Natural killer cell (primary cell): Measurements from ENCODE around the gene SNHG17. TPM values are rescaled to one million over a fixed set of nuclear protein-coding genes. Genes with fewer than 3 reads are reported as not detected.
"Not testable (repeated sequence)": the region's sequence is repeated elsewhere in the genome, so short reads cannot be mapped to it uniquely, and the experiment has no call there.

ENCODE experiments used
- ATAC-seq, 3 donors: fragments of 150-1000 bp in 2 of 3; fragments of 200-7000 bp in 1 of 3; cut with Tn5 transposase; 1 replicate in 1 of 3; 2 replicates in 2 of 3; pipeline ENCODE4 v1.10.0; 2021; ENCODE audit warnings: mild to moderate bottlenecking in 2 of 3, moderate library complexity in 2 of 3
- DNase-seq, 2 donors: peaks; one replicate each; pipeline versions ENCODE4 v3.0.0 to v3.0.0-alpha.2; 2013 to 2021; ENCODE audit warnings: mixed read lengths in 1 of 2
- H3K27ac ChIP-seq: one replicate; pipeline ENCODE4 v1.5.1; 2013; ENCODE audit warnings: mild to moderate bottlenecking, low read length
- H3K27me3 ChIP-seq: one replicate; pipeline ENCODE4 v1.6.1; 2013; ENCODE audit warnings: low read length; ENCODE audit not compliant: control insufficient read depth, insufficient read depth
- H3K36me3 ChIP-seq: one replicate; pipeline ENCODE4 v1.6.1; 2013; ENCODE audit warnings: low read length; ENCODE audit not compliant: control insufficient read depth, insufficient read depth
- H3K4me1 ChIP-seq: one replicate; pipeline ENCODE4 v1.6.1; 2013; ENCODE audit warnings: low read length; ENCODE audit not compliant: control insufficient read depth, insufficient read depth
- H3K4me3 ChIP-seq: one replicate; pipeline ENCODE4 v1.5.1; 2013; ENCODE audit warnings: low read length
- H3K9me3 ChIP-seq: one replicate; pipeline ENCODE4 v1.6.1; 2013; ENCODE audit warnings: low read length; ENCODE audit not compliant: control insufficient read depth, insufficient read depth
- H3K27ac Mint-ChIP-seq, 2 donors: one replicate each; pipeline ENCODE4 v1.8.0; 2022; ENCODE audit warnings: mild to moderate bottlenecking in 2 of 2, mixed read lengths in 2 of 2, moderate library complexity in 1 of 2
- H3K27me3 Mint-ChIP-seq, 2 donors: one replicate each; pipeline ENCODE4 v1.8.0; 2022; ENCODE audit warnings: low read depth in 2 of 2, mixed read lengths in 2 of 2
- H3K36me3 Mint-ChIP-seq: one replicate; pipeline ENCODE4 v1.8.0; 2022; ENCODE audit warnings: mixed read lengths
- H3K4me1 Mint-ChIP-seq, 2 donors: one replicate each; pipeline ENCODE4 v1.8.0; 2022; ENCODE audit warnings: mixed read lengths in 2 of 2
- H3K4me3 Mint-ChIP-seq: one replicate; pipeline ENCODE4 v1.8.0; 2022; ENCODE audit warnings: mild to moderate bottlenecking, moderate library complexity, mixed read lengths
- H3K9me3 Mint-ChIP-seq, 2 donors: one replicate each; pipeline ENCODE4 v1.8.0; 2022; ENCODE audit warnings: mixed read lengths in 2 of 2
- WGBS: methylation state at CpG from one replicate; pipeline ENCODE4 v1.1.7; 2013; ENCODE audit warnings: missing lambda C conversion rate; ENCODE audit not compliant: insufficient coverage; 5-methylcytosine and 5-hydroxymethylcytosine counted together
- intact Hi-C: fragments of 100-400 bp; cut with micrococcal nuclease; formaldehyde crosslinking; loops from one replicate; pipeline ENCODE4 v1.14.2; 2022
- total RNA-seq, 4 donors: library from RNA; stranded (reverse); fragments of 120-200 nt in 1 of 4; gene quantifications; one replicate each; pipeline versions ENCODE4 v1.2.3 to v1.2.4, GENCODE V29; 2013 to 2022
- TF ChIP-seq, protein P1 (sequence below): fragments of 200-600 bp; IDR thresholded peaks from one replicate; pipeline ENCODE4 v1.8.0; 2022; ENCODE audit warnings: antibody characterized with exemption

Gene SNHG17
- total RNA-seq, 3 donors from 2014 or later (not counting 1 experiment from before 2014, with no cell fraction given): 53.5 to 64.0 (median 53.8) TPM

DNA sequence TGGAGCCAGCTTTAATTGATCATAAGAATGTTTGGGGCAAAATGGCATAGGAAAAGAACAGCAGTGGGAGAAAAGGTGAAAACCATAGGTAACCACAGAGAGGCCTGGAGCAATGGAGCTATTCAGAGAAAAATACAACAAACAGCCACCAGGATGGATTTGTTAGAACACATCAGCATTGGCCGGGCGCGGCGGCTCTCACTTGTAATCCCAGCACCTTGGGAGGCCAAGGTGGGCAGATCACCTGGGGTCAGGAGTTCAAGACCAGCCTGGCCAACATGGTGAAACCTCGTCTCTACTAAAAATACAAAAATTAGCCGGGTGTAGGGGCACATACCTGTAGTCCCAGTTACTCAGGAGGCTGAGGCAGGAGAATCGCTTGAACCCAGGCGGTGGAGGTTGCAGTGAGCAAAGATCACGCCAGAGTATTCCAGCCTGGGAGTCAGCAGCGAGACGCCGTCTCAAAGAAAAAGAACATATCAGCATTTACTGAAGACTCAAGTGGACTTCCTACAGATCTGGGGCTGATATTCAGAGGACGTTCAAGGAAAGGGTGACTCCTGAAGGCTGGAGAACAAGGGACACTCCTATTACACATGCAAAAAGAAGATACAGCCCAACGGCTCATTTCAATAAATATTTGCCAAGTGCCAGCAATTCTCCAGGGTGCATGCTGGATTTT is 20.2 kb downstream of the SNHG17 start:
- H3K4me3 Mint-ChIP-seq: no peak overlapping the region
- DNase-seq (no peak), ATAC-seq (no peak)
- H3K27me3 Mint-ChIP-seq: no peaks in the 10 kb centered on the region
- H3K4me3 ChIP-seq: no peak overlapping the region
- H3K9me3 Mint-ChIP-seq: no peaks in the 10 kb centered on the region
- H3K27me3 ChIP-seq: no peaks in the 10 kb centered on the region
- TF ChIP-seq, protein P1, sequence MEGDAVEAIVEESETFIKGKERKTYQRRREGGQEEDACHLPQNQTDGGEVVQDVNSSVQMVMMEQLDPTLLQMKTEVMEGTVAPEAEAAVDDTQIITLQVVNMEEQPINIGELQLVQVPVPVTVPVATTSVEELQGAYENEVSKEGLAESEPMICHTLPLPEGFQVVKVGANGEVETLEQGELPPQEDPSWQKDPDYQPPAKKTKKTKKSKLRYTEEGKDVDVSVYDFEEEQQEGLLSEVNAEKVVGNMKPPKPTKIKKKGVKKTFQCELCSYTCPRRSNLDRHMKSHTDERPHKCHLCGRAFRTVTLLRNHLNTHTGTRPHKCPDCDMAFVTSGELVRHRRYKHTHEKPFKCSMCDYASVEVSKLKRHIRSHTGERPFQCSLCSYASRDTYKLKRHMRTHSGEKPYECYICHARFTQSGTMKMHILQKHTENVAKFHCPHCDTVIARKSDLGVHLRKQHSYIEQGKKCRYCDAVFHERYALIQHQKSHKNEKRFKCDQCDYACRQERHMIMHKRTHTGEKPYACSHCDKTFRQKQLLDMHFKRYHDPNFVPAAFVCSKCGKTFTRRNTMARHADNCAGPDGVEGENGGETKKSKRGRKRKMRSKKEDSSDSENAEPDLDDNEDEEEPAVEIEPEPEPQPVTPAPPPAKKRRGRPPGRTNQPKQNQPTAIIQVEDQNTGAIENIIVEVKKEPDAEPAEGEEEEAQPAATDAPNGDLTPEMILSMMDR: no peak
- no peaks in the 10 kb centered on the region for H3K4me1 ChIP-seq
- no peak overlapping the region for H3K27ac Mint-ChIP-seq
- peaks cover 28% of the 10 kb centered on the region for H3K36me3 ChIP-seq
- H3K36me3 Mint-ChIP-seq: no peaks in the 10 kb centered on the region
- no peaks in the 10 kb centered on the region for H3K9me3 ChIP-seq
- intact Hi-C loops: no loop called here
- no peak overlapping the region for H3K27ac ChIP-seq
- no peaks in the 10 kb centered on the region for H3K4me1 Mint-ChIP-seq
- 96% methylated on average over 14 of the region's 14 CpGs for WGBS

DNA sequence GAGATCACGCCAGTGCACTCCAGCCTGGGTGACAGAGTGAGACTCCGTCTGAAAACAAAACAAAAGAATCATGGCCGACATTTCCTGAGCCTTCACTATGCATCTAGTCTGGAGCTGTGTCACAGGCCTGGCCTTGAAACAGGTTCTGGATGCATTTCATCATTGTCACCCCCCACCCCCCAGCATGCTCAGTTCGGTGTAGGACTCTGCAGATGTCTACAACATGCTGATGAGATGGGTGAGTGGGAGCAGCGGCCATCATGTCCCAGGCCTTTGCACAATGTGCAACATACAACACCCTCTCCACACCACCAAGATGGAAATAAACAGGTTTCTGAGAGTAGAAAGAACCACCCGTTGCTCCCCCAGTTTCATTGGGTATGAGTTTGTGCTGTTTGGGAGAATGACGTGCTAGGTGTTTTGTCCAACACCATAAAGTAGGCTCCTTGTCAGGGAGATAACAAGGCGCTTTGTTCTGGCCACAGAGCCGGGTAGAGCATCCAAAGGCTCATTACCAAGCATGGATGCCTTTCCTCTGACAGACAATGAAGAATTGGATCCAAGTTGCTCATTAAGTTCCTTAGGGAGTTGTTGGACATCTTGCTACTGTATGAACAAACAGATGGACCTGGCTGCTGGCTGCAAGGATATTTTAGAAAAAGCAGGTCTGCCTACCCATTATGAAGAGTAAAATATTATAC is 22.1 kb downstream of the SNHG17 start:
- Histone ChIP-seq H3K27ac (no peak overlapping the region), H3K4me1 (no peaks in the 10 kb centered on the region), H3K27me3 (no peaks in the 10 kb centered on the region), H3K36me3 (peaks cover 16% of the 10 kb centered on the region), H3K9me3 (no peaks in the 10 kb centered on the region), H3K4me3 (no peak overlapping the region)
- intact Hi-C loops: no loop called here
- DNase-seq (no peak), ATAC-seq (no peak)
- Mint-ChIP-seq H3K27ac (no peak overlapping the region), H3K4me1 (no peaks in the 10 kb centered on the region), H3K9me3 (no peaks in the 10 kb centered on the region), H3K4me3 (no peak overlapping the region), H3K36me3 (no peaks in the 10 kb centered on the region), H3K27me3 (no peaks in the 10 kb centered on the region)
- WGBS: 96% methylated on average over 7 of the region's 9 CpGs
- TF ChIP-seq, protein P1: no peak

DNA sequence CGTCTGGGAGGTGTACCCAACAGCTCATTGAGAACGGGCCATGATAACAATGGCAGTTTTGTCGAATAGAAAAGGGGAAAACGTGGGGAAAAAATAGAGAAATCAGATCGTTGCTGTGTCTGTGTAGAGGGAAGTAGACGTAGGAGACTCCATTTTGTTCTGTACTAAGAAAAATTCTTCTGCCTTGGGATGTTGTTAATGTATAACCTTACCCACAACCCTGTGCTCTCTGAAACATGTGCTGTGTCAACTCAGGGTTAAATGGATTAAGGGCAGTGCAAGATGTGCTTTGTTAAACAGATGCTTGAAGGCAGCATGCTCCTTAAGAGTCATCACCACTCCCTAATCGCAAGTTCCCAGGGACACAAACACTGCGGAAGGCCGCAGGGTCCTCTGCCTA is 27.3 kb downstream of the SNHG17 start:
- H3K4me1 Mint-ChIP-seq, H3K36me3 ChIP-seq, H3K27me3 ChIP-seq, H3K36me3 Mint-ChIP-seq, H3K9me3 Mint-ChIP-seq, intact Hi-C loops, H3K4me1 ChIP-seq, H3K27ac Mint-ChIP-seq, ATAC-seq, H3K9me3 ChIP-seq, H3K27me3 Mint-ChIP-seq, DNase-seq, H3K27ac ChIP-seq, H3K4me3 ChIP-seq, H3K4me3 Mint-ChIP-seq: not testable (repeated sequence)
- WGBS: 89% methylated on average over 5 of the region's 9 CpGs

DNA sequence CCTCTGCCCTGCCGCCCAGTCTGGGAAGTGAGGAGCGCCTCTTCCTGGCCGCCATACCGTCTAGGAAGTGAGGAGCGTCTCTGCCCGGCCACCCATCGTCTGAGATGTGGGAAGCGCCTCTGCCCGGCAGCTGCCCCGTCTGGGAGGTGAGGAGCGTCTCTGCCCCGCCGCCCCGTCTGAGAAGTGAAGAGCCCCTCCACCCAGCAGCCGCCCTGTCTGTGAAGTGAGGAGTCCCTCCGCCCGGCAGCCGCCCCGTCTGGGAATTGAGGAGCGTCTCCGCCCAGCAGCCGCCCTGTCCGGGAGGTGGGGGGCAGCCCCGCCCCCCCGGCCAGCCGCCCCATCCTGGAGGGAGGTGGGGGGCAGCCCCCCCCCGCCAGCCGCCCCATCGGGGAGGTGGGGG is 27.8 kb downstream of the SNHG17 start:
- intact Hi-C loops: no loop called here
- H3K27ac ChIP-seq: no peak overlapping the region
- Mint-ChIP-seq H3K36me3 (no peaks in the 10 kb centered on the region), H3K4me1 (no peaks in the 10 kb centered on the region), H3K27ac (no peak overlapping the region), H3K27me3 (peaks cover 0 to 6% of the 10 kb centered on the region in 2 donors), H3K9me3 (no peaks in the 10 kb centered on the region), H3K4me3 (no peak overlapping the region)
- TF ChIP-seq, protein P1: no peak
- H3K27me3 ChIP-seq: no peaks in the 10 kb centered on the region
- no peaks in the 10 kb centered on the region for H3K36me3 ChIP-seq
- no peak overlapping the region for H3K4me3 ChIP-seq
- DNase-seq: no peak
- 95% methylated on average over 29 of the region's 29 CpGs for WGBS
- no peaks in the 10 kb centered on the region for H3K9me3 ChIP-seq
- H3K4me1 ChIP-seq: no peaks in the 10 kb centered on the region
- ATAC-seq: no peak
